HEK293 (cell line): ENCODE data around the gene PMS1.

ENCODE experiments used
- CTCF ChIA-PET: fragments of 350-600 bp; formaldehyde crosslinking; extraction: SDS; loops from one replicate; lab custom pipeline; 2021; ENCODE audit warnings: antibody characterized with exemption; lab: Yijun Ruan, JAX
- POLR2A ChIA-PET: fragments of 300-600 bp; formaldehyde crosslinking; extraction: SDS; loops from one replicate; lab custom pipeline; 2020; ENCODE audit warnings: antibody characterized with exemption, inconsistent platforms; lab: Yijun Ruan, JAX
- H3K27ac ChIP-seq: fragments of 200-500 bp; sonication (Bioruptor generic); 2 replicates; pipeline ENCODE4 v1.5.1; 2014; ENCODE audit warnings: low read depth, low read length, control low read depth, inconsistent platforms; ENCODE audit errors: extremely low read depth
- H3K36me3 ChIP-seq, 2 experiments: fragments of 200-500 bp in 1 of 2; sonication (Bioruptor generic) in 1 of 2; 1 replicate in 1 of 2; 2 replicates in 1 of 2; pipeline ENCODE4 v1.5.1; 2014 to 2017; ENCODE audit warnings: inconsistent platforms in 2 of 2, low read length in 2 of 2; ENCODE audit not compliant: control insufficient read depth in 2 of 2, insufficient read depth in 1 of 2
- H3K4me1 ChIP-seq: fragments of 200-500 bp; sonication (Bioruptor generic); 2 replicates; pipeline ENCODE4 v1.5.1; 2014; ENCODE audit warnings: mild to moderate bottlenecking, low read length, inconsistent platforms; ENCODE audit not compliant: control insufficient read depth, insufficient read depth
- H3K4me3 ChIP-seq: 2 replicates; pipeline ENCODE4 v1.5.1; 2011; ENCODE audit warnings: low read depth, mild to moderate bottlenecking, control low read depth, low read length, moderate library complexity
- H3K9me3 ChIP-seq: fragments of 200-500 bp; sonication (Bioruptor generic); 2 replicates; pipeline ENCODE4 v1.5.1; 2014; ENCODE audit warnings: low read depth, low read length, inconsistent platforms; ENCODE audit not compliant: control insufficient read depth, insufficient read depth
- EGR2 ChIP-seq: fragments of 450-650 bp; formaldehyde crosslinking; IDR thresholded peaks from 2 replicates; pipeline ENCODE4 v1.5.1; 2016; ENCODE audit warnings: low read depth, missing biosample characterization, missing genetic modification characterization
- GLI4 ChIP-seq: fragments of 450-650 bp; formaldehyde crosslinking; IDR thresholded peaks from 2 replicates; pipeline ENCODE4 v1.5.1; 2016; ENCODE audit warnings: missing biosample characterization, missing genetic modification characterization
- HIC1 ChIP-seq: fragments of 450-650 bp; formaldehyde crosslinking; IDR thresholded peaks from 2 replicates; pipeline ENCODE4 v1.5.1; 2016; ENCODE audit warnings: missing biosample characterization, missing genetic modification characterization
- KLF1 ChIP-seq: fragments of 450-650 bp; formaldehyde crosslinking; IDR thresholded peaks from 2 replicates; pipeline ENCODE4 v1.5.1; 2016; ENCODE audit warnings: missing biosample characterization, missing genetic modification characterization
- KLF10 ChIP-seq: fragments of 450-650 bp; IDR thresholded peaks from 2 replicates; pipeline ENCODE4 v1.5.1; 2018; ENCODE audit warnings: missing biosample characterization, mild to moderate bottlenecking, missing genetic modification characterization
- PRDM4 ChIP-seq: fragments of 450-650 bp; formaldehyde crosslinking; IDR thresholded peaks from 2 replicates; pipeline ENCODE4 v1.5.1; 2017; ENCODE audit warnings: missing biosample characterization, missing genetic modification characterization
- YY2 ChIP-seq: fragments of 450-650 bp; formaldehyde crosslinking; IDR thresholded peaks from 2 replicates; pipeline ENCODE4 v1.5.1; 2016; ENCODE audit warnings: missing biosample characterization, missing genetic modification characterization
- ZBTB48 ChIP-seq: fragments of 450-650 bp; formaldehyde crosslinking; IDR thresholded peaks from 2 replicates; pipeline ENCODE4 v1.5.1; 2016; ENCODE audit warnings: missing biosample characterization, missing genetic modification characterization
- ZBTB6 ChIP-seq: fragments of 450-650 bp; formaldehyde crosslinking; IDR thresholded peaks from 2 replicates; pipeline ENCODE4 v1.5.1; 2017; ENCODE audit warnings: missing biosample characterization, missing genetic modification characterization
- ZBTB7A ChIP-seq: fragments of 450-650 bp; formaldehyde crosslinking; IDR thresholded peaks from 2 replicates; pipeline ENCODE4 v1.5.1; 2016; ENCODE audit warnings: low read depth, missing biosample characterization, missing genetic modification characterization
- ZNF146 ChIP-seq: fragments of 450-650 bp; formaldehyde crosslinking; IDR thresholded peaks from 2 replicates; pipeline ENCODE4 v1.5.1; 2016; ENCODE audit warnings: missing biosample characterization, missing genetic modification characterization
- ZNF202 ChIP-seq: fragments of 450-650 bp; formaldehyde crosslinking; IDR thresholded peaks from 2 replicates; pipeline ENCODE4 v1.5.1; 2016; ENCODE audit warnings: missing biosample characterization, missing genetic modification characterization, borderline replicate concordance
- ZNF223 ChIP-seq: fragments of 450-650 bp; formaldehyde crosslinking; IDR thresholded peaks from 2 replicates; pipeline ENCODE4 v1.5.1; 2016; ENCODE audit warnings: missing biosample characterization, missing genetic modification characterization
- ZNF23 ChIP-seq: fragments of 450-650 bp; formaldehyde crosslinking; IDR thresholded peaks from 2 replicates; pipeline ENCODE4 v1.5.1; 2016; ENCODE audit warnings: missing biosample characterization, missing genetic modification characterization, borderline replicate concordance
- ZNF24 ChIP-seq: fragments of 450-650 bp; formaldehyde crosslinking; IDR thresholded peaks from 2 replicates; pipeline ENCODE4 v1.5.1; 2016; ENCODE audit warnings: missing biosample characterization, missing genetic modification characterization
- ZNF292 ChIP-seq: fragments of 450-650 bp; formaldehyde crosslinking; IDR thresholded peaks from 2 replicates; pipeline ENCODE4 v1.5.1; 2016; ENCODE audit warnings: low read depth, missing biosample characterization, missing genetic modification characterization, borderline replicate concordance
- ZNF302 ChIP-seq: fragments of 450-650 bp; formaldehyde crosslinking; IDR thresholded peaks from 2 replicates; pipeline ENCODE4 v1.5.1; 2016; ENCODE audit warnings: missing biosample characterization, missing genetic modification characterization, low read depth
- ZNF518A ChIP-seq: fragments of 450-650 bp; formaldehyde crosslinking; conservative IDR thresholded peaks from 2 replicates; pipeline ENCODE4 v1.5.1; 2016; ENCODE audit warnings: low read depth, missing biosample characterization, missing genetic modification characterization
- ZNF521 ChIP-seq: fragments of 450-650 bp; formaldehyde crosslinking; IDR thresholded peaks from 2 replicates; pipeline ENCODE4 v1.5.1; 2017; ENCODE audit warnings: missing biosample characterization, mild to moderate bottlenecking, missing genetic modification characterization
- ZNF560 ChIP-seq: fragments of 450-650 bp; formaldehyde crosslinking; IDR thresholded peaks from 2 replicates; pipeline ENCODE4 v1.5.1; 2017; ENCODE audit warnings: missing biosample characterization, missing genetic modification characterization, borderline replicate concordance
- ZNF629 ChIP-seq: fragments of 450-650 bp; formaldehyde crosslinking; IDR thresholded peaks from 2 replicates; pipeline ENCODE4 v1.5.1; 2017; ENCODE audit warnings: missing biosample characterization, missing genetic modification characterization
- ZNF658 ChIP-seq: fragments of 450-650 bp; formaldehyde crosslinking; IDR thresholded peaks from 2 replicates; pipeline ENCODE4; 2016; ENCODE audit warnings: missing biosample characterization, missing genetic modification characterization
- ZNF704 ChIP-seq: fragments of 450-650 bp; formaldehyde crosslinking; IDR thresholded peaks from 2 replicates; pipeline ENCODE4 v1.5.1; 2016; ENCODE audit warnings: missing biosample characterization, missing genetic modification characterization
- ZNF777 ChIP-seq: fragments of 450-650 bp; formaldehyde crosslinking; IDR thresholded peaks from 2 replicates; pipeline ENCODE4 v1.5.1; 2017; ENCODE audit warnings: missing biosample characterization, missing genetic modification characterization, borderline replicate concordance
- ZNF830 ChIP-seq: fragments of 450-650 bp; IDR thresholded peaks from 2 replicates; pipeline ENCODE4 v1.5.0; 2018; ENCODE audit warnings: missing biosample characterization, missing genetic modification characterization, low read depth, mild to moderate bottlenecking, moderate library complexity

PMS1 gene

GRCh38 chr2:189854187-189854586 is 69.9 kb downstream of the PMS1 start:
- Histone ChIP-seq H3K9me3 (no peaks in the 10 kb centered on the region), H3K4me1 (peaks cover 4% of the 10 kb centered on the region; the same call in 1 of the 2 replicates), H3K27ac (no peak overlapping the region), H3K4me3 (no peak overlapping the region), H3K36me3 (peaks cover 10 to 12% of the 10 kb centered on the region in 2 experiments)
- ChIA-PET CTCF (no interaction called here), POLR2A (interaction anchor here (0.6 kb wide), 1 partner anchor 9 kb away, joined by 6 read pairs; no protein-coding TSS in a partner anchor)
- no peak for TF ChIP-seq ZBTB7A (tag by site-specific recombination)
- TF ChIP-seq ZNF302: no peak
- no peak for TF ChIP-seq ZNF658
- no peak for TF ChIP-seq ZNF777 (tag by site-specific recombination)
- no peak for TF ChIP-seq ZBTB48 (tag by site-specific recombination)
- no peak for TF ChIP-seq ZNF23
- no peak for TF ChIP-seq ZNF704
- no peak for TF ChIP-seq PRDM4 (tag by site-specific recombination)
- TF ChIP-seq ZBTB6 (tag by site-specific recombination): no peak
- no peak for TF ChIP-seq ZNF24 (tag by site-specific recombination)
- no peak for TF ChIP-seq ZNF202 (tag by site-specific recombination)
- TF ChIP-seq GLI4 (tag by site-specific recombination): no peak
- no peak for TF ChIP-seq HIC1 (tag by site-specific recombination)
- TF ChIP-seq ZNF560 (tag by site-specific recombination): no peak
- TF ChIP-seq ZNF223 (tag by site-specific recombination): no peak
- no peak for TF ChIP-seq ZNF521 (tag by site-specific recombination)

- CTCF ChIA-PET: interaction anchor here (0.7 kb wide), 2 partner anchors 958 to 1068 kb away, joined by 3 read pairs; no protein-coding TSS in a partner anchor
- no peak for TF ChIP-seq ZNF292 (tag by site-specific recombination)
- no peak for TF ChIP-seq YY2 (tag by site-specific recombination)
- no peak for TF ChIP-seq ZBTB48 (tag by site-specific recombination)
- TF ChIP-seq ZNF146 (tag by site-specific recombination): no peak
- TF ChIP-seq KLF1 (tag by site-specific recombination): no peak
- TF ChIP-seq EGR2 (tag by site-specific recombination): no peak
- TF ChIP-seq ZNF830 (tag by site-specific recombination): no peak
- TF ChIP-seq KLF10 (tag by site-specific recombination): no peak
- TF ChIP-seq ZNF629 (tag by site-specific recombination): no peak
- no peak for TF ChIP-seq ZNF518A
Measured at GRCh38 chr2:189854940-189855339, 70.7 kb downstream of the PMS1 start.

More at GRCh38 chr2:189854940-189855339, 70.7 kb downstream of the PMS1 start:
- Histone ChIP-seq H3K36me3 (peaks cover 10 to 12% of the 10 kb centered on the region in 2 experiments), H3K9me3 (no peaks in the 10 kb centered on the region), H3K27ac (no peak overlapping the region), H3K4me3 (no peak overlapping the region), H3K4me1 (peaks cover 4% of the 10 kb centered on the region; the same call in 1 of the 2 replicates)
- POLR2A ChIA-PET: no interaction called here
